ENCODE measurements around the gene GNAL.
"Not testable (repeated sequence)": the region's sequence is repeated elsewhere in the genome, so short reads cannot be mapped to it uniquely, and the experiment has no call there.

Gene GNAL

GRCh38 chr18:11669948-11670275 is 19.2 kb upstream of the GNAL start:
- DNase-seq, result no peak

GRCh38 chr18:11671156-11671555 is 17.9 kb upstream of the GNAL start:
- DNase-seq, result no peak

GRCh38 chr18:11672198-11672597 is 16.9 kb upstream of the GNAL start:
- no peak for DNase-seq

GRCh38 chr18:11672846-11673454 is 16.1 kb upstream of the GNAL start:
- DNase-seq, result no peak

- DNase-seq, result no peak
Measured at GRCh38 chr18:11673560-11673959, 15.5 kb upstream of the GNAL start.

- DNase-seq, result no peak
Measured at GRCh38 chr18:11674119-11674518, 14.9 kb upstream of the GNAL start.

GRCh38 chr18:11676386-11676785 is 12.7 kb upstream of the GNAL start:
- no peak for DNase-seq

GRCh38 chr18:11676867-11677266 is 12.2 kb upstream of the GNAL start:
- DNase-seq, result no peak

GRCh38 chr18:11678211-11678610 is 10.9 kb upstream of the GNAL start:
- no peak for DNase-seq

- no peak for DNase-seq
Measured at GRCh38 chr18:11689669-11690565, 853 bp downstream of the GNAL start.

- DNase-seq, result not testable (repeated sequence)
Measured at GRCh38 chr18:11690660-11691059, 1.6 kb downstream of the GNAL start.

- no peak for DNase-seq
Measured at GRCh38 chr18:11695736-11696135, 6.7 kb downstream of the GNAL start.

GRCh38 chr18:11696451-11696850 is 7.4 kb downstream of the GNAL start:
- DNase-seq, result no peak

- DNase-seq, result no peak
Measured at GRCh38 chr18:11700876-11701275, 11.8 kb downstream of the GNAL start.

GRCh38 chr18:11710578-11710977 is 21.5 kb downstream of the GNAL start:
- no peak for DNase-seq

- no peak for DNase-seq
Measured at GRCh38 chr18:11713756-11714155, 24.7 kb downstream of the GNAL start.

GRCh38 chr18:11714244-11714918 is 25.3 kb downstream of the GNAL start:
- no peak for DNase-seq

- DNase-seq, result not testable (repeated sequence)
Measured at GRCh38 chr18:11716767-11717315, 27.8 kb downstream of the GNAL start.

GRCh38 chr18:11719050-11719449 is 30.0 kb downstream of the GNAL start:
- DNase-seq, result no peak

GRCh38 chr18:11719621-11720020 is 30.6 kb downstream of the GNAL start:
- DNase-seq, result no peak

GRCh38 chr18:11721720-11722119 is 32.7 kb downstream of the GNAL start:
- no peak for DNase-seq

GRCh38 chr18:11724781-11725180 is 35.7 kb downstream of the GNAL start:
- DNase-seq, result no peak

GRCh38 chr18:11726556-11726955 is 37.5 kb downstream of the GNAL start:
- no peak for DNase-seq

GRCh38 chr18:11728249-11728648 is 39.2 kb downstream of the GNAL start:
- no peak for DNase-seq

Data from effector CD8-positive, alpha-beta T cell (primary cell).